ENCODE measurements around the gene NFIB. TPM values are rescaled to one million over a fixed set of nuclear protein-coding genes. Genes with fewer than 3 reads are reported as not detected.

NFIB gene
- total RNA-seq, 1 experiment from 2014 or later = 12.5 TPM

- no peaks in the 10 kb centered on the region for H3K36me3 Mint-ChIP-seq
- ATAC-seq = 0 out of 2 replicates have a peak, but pooled peaks have one; percentile 3
- CTCF ChIA-PET = interaction anchor here (1.0 to 1.6 kb wide), 2 partner anchors 8 to 37 kb away, joined by 3 to 24 read pairs; no protein-coding TSS in a partner anchor
- DNase-seq (ENCODE audit: low spot score) = no peak
- no peak overlapping the region for H3K4me3 Mint-ChIP-seq
- peaks cover 32% of the 10 kb centered on the region for H3K27me3 Mint-ChIP-seq (ENCODE audit: low read depth)
- H3K27ac Mint-ChIP-seq = no peak overlapping the region
- POLR2A ChIA-PET = interaction anchor here (0.6 to 0.9 kb wide), 5 partner anchors 22 to 389 kb away, joined by 3 to 6 read pairs (median 3); no protein-coding TSS in a partner anchor
- TF ChIP-seq ZNF121 (CRISPR knock-in tag; IDR thresholded peaks at IDR 0.05) = no peak
- TF ChIP-seq ZNF532 (CRISPR knock-in tag; IDR thresholded peaks at IDR 0.05; ENCODE audit: borderline replicate concordance) = no peak
- TF ChIP-seq, protein P1, sequence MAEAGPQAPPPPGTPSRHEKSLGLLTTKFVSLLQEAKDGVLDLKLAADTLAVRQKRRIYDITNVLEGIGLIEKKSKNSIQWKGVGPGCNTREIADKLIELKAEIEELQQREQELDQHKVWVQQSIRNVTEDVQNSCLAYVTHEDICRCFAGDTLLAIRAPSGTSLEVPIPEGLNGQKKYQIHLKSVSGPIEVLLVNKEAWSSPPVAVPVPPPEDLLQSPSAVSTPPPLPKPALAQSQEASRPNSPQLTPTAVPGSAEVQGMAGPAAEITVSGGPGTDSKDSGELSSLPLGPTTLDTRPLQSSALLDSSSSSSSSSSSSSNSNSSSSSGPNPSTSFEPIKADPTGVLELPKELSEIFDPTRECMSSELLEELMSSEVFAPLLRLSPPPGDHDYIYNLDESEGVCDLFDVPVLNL (CRISPR knock-in tag; IDR thresholded peaks at IDR 0.05; ENCODE audit: borderline replicate concordance, low read depth) = 0 out of 2 replicates have a peak, but pooled peaks have one; percentile 37
- TF ChIP-seq NR2C2 (CRISPR knock-in tag; IDR thresholded peaks at IDR 0.05) = no peak
- peak; percentile 78 for TF ChIP-seq MAX (CRISPR knock-in tag; IDR thresholded peaks at IDR 0.05)
- no peak for TF ChIP-seq GABPB1 (CRISPR knock-in tag; IDR thresholded peaks at IDR 0.05)
- 0 out of 2 replicates have a peak, but pooled peaks have one; percentile 55 for TF ChIP-seq CREB1 (CRISPR knock-in tag; IDR thresholded peaks at IDR 0.05)
- TF ChIP-seq ZBTB43 (CRISPR knock-in tag; IDR thresholded peaks at IDR 0.05) = 0 out of 2 replicates have a peak, but pooled peaks have one; percentile 68
- TF ChIP-seq NFE2L1 (CRISPR knock-in tag; IDR thresholded peaks at IDR 0.05) = 0 out of 2 replicates have a peak, but pooled peaks have one; percentile 51
- peak; percentile 61; the same call in 1 of the 2 replicates for TF ChIP-seq MYBL2 (CRISPR knock-in tag; IDR thresholded peaks at IDR 0.05)
- TF ChIP-seq, protein P2, sequence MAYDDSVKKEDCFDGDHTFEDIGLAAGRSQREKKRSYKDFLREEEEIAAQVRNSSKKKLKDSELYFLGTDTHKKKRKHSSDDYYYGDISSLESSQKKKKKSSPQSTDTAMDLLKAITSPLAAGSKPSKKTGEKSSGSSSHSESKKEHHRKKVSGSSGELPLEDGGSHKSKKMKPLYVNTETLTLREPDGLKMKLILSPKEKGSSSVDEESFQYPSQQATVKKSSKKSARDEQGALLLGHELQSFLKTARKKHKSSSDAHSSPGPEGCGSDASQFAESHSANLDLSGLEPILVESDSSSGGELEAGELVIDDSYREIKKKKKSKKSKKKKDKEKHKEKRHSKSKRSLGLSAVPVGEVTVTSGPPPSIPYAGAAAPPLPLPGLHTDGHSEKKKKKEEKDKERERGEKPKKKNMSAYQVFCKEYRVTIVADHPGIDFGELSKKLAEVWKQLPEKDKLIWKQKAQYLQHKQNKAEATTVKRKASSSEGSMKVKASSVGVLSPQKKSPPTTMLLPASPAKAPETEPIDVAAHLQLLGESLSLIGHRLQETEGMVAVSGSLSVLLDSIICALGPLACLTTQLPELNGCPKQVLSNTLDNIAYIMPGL (CRISPR knock-in tag; IDR thresholded peaks at IDR 0.05) = 0 out of 2 replicates have a peak, but pooled peaks have one; percentile 4
- TF ChIP-seq SP1 (CRISPR knock-in tag; conservative IDR thresholded peaks at IDR 0.05) = peak; percentile 55; the same call in 1 of the 2 replicates
- TF ChIP-seq FOXP1 (CRISPR knock-in tag; IDR thresholded peaks at IDR 0.05; ENCODE audit: borderline replicate concordance) = peak; percentile 69; the same call in 1 of the 2 replicates
- TF ChIP-seq SMAD3 (CRISPR knock-in tag; IDR thresholded peaks at IDR 0.05; ENCODE audit: borderline replicate concordance) = 0 out of 2 replicates have a peak, but pooled peaks have one; percentile 28
- H3K4me1 Mint-ChIP-seq = peaks cover 46% of the 10 kb centered on the region
- H3K9me3 Mint-ChIP-seq = no peaks in the 10 kb centered on the region
Observed at GRCh38 chr9:14345354-14346230, 31.7 kb upstream of the NFIB start.
